ENCODE data around the gene DNAH10. TPM values are rescaled to one million over a fixed set of nuclear protein-coding genes. Genes with fewer than 3 reads are reported as not detected.

DNAH10 gene
- total RNA-seq, 4 donors from 2014 or later, result 0.14 to 0.20 TPM; not detected in 2

DNA sequence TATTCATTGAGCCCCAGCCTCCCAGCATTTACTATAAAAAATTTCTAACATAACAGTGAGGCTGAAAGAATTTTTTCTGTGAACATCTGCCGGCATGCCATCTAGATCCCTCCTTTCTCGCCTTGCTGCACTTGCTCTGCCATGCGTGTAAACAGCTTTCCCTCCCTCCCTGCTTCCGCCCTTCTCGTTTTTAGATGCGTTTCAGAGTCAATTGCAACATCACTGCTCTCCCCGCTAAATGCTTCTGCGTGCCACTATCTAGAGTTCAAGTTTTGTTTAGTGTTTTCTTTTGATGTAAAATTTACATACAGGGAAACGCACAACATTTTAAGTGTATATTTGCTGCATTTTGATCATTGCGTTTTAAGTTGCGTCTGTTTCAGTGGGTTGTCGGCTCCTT lies 126.9 kb downstream of the DNAH10 start:
- H3K9me3 ChIP-seq, result no peaks in the 10 kb centered on the region
- no peak overlapping the region for H3K27ac ChIP-seq
- H3K36me3 ChIP-seq, result no peaks in the 10 kb centered on the region
- peaks cover 16% of the 10 kb centered on the region for H3K27me3 ChIP-seq
- no peak overlapping the region for H3K4me3 ChIP-seq
- no peak for TF ChIP-seq POLR2AphosphoS5 (IDR thresholded peaks at IDR 0.05)
- intact Hi-C loops (cut with DNase I; ENCODE audit: low total_unique reads), result no loop called here
- H3K4me1 ChIP-seq, result peaks cover 0 to 3% (median 0%) of the 10 kb centered on the region in 4 donors
- DNase-seq, result no peak
- in situ Hi-C loops (cut with MboI; ENCODE audit: low pct_ligation_motif_present in 1 of 4, low pct_unique_long_range_greater_than_20kb in 1 of 4, low sequenced_read_pairs in 3 of 4), result no loop called here
- 75 to 80% methylated on average over 3 to 12 of the region's 12 CpGs for WGBS, 2 donors (ENCODE audit: low coverage in 1 of 2)

DNA sequence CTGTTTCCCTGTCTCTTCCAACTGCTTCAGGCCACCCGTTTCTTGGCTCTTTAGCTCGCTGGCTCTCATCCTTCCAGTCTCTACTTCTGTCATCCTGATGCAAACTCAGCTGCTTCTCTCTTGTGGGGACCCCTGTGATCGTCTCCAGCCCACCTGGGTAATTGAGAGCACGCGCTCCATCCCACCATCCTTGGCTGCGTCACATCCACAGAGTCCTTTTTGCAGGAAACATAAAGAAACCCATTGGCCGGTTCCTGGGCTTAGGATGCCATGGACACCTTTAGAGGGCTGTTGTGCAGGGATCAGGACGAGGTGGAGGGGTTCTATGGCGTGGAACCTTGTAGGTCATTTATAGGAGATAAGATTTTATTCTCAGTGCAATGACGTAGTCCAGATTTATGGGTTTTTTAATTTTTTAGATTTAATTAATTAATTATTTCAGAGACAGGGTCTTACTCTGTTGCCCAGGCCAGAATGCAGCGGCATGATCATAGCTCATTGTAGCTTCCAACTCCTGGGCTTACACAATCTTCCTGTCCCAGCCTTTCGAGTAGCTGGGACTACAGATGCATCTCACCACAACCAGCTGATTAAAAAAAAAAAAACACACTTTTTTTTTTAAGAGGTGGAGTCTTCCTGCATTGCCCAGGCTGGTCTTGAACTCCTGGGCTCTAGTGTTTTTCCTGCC lies 127.9 kb downstream of the DNAH10 start:
- Histone ChIP-seq H3K27me3 (peaks cover 11% of the 10 kb centered on the region), H3K9me3 (no peaks in the 10 kb centered on the region), H3K27ac (no peak overlapping the region), H3K4me3 (no peak overlapping the region), H3K4me1 (peaks cover 0 to 3% (median 0%) of the 10 kb centered on the region in 4 donors), H3K36me3 (no peaks in the 10 kb centered on the region)
- TF ChIP-seq POLR2A (IDR thresholded peaks at IDR 0.05) (no peak), EP300 (IDR thresholded peaks at IDR 0.05; ENCODE audit: low read depth) (no peak), POLR2AphosphoS5 (IDR thresholded peaks at IDR 0.05) (no peak)
- TF ChIP-seq, protein P1, sequence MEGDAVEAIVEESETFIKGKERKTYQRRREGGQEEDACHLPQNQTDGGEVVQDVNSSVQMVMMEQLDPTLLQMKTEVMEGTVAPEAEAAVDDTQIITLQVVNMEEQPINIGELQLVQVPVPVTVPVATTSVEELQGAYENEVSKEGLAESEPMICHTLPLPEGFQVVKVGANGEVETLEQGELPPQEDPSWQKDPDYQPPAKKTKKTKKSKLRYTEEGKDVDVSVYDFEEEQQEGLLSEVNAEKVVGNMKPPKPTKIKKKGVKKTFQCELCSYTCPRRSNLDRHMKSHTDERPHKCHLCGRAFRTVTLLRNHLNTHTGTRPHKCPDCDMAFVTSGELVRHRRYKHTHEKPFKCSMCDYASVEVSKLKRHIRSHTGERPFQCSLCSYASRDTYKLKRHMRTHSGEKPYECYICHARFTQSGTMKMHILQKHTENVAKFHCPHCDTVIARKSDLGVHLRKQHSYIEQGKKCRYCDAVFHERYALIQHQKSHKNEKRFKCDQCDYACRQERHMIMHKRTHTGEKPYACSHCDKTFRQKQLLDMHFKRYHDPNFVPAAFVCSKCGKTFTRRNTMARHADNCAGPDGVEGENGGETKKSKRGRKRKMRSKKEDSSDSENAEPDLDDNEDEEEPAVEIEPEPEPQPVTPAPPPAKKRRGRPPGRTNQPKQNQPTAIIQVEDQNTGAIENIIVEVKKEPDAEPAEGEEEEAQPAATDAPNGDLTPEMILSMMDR (IDR thresholded peaks at IDR 0.05), result no peak
- no peak for DNase-seq
- in situ Hi-C loops (cut with MboI; ENCODE audit: low pct_ligation_motif_present in 1 of 4, low pct_unique_long_range_greater_than_20kb in 1 of 4, low sequenced_read_pairs in 3 of 4), result no loop called here
- intact Hi-C loops (cut with DNase I; ENCODE audit: low total_unique reads), result no loop called here
- 84% methylated on average over 2 to 12 of the region's 12 CpGs for WGBS, 2 donors (ENCODE audit: low coverage in 1 of 2)

DNA sequence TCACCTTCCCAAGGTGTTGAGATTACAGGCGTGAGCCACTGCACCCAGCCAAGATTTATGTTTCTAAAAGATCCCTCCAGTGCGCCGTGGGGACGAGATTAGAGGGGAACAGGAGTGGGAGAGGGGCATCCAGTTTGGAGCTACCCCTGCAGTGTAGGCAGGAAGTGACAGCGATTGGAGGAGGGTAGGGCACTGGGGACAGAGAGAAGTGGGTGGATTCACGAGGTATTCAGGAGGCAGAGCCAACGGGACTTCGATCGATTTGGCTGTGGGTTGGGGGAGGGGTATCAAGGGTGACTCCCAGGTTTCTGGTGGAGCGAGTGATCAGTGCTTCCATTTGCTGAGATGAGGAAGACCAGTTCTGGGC lies 128.4 kb downstream of the DNAH10 start:
- Histone ChIP-seq H3K36me3 (no peaks in the 10 kb centered on the region), H3K9me3 (no peaks in the 10 kb centered on the region), H3K4me1 (peaks cover 0 to 3% (median 0%) of the 10 kb centered on the region in 4 donors), H3K27ac (no peak overlapping the region), H3K4me3 (no peak overlapping the region), H3K27me3 (peaks cover 11% of the 10 kb centered on the region)
- no peak for DNase-seq
- in situ Hi-C loops (cut with MboI; ENCODE audit: low pct_ligation_motif_present in 1 of 4, low pct_unique_long_range_greater_than_20kb in 1 of 4, low sequenced_read_pairs in 3 of 4) (no loop called here), intact Hi-C loops (cut with DNase I; ENCODE audit: low total_unique reads) (no loop called here)
- WGBS, 2 donors (ENCODE audit: low coverage in 1 of 2), result 74 to 75% methylated on average over 6 to 10 of the region's 10 CpGs
- TF ChIP-seq POLR2A (IDR thresholded peaks at IDR 0.05), result no peak
- TF ChIP-seq, protein P1 (IDR thresholded peaks at IDR 0.05), result no peak
- TF ChIP-seq POLR2AphosphoS5 (IDR thresholded peaks at IDR 0.05), result no peak
- TF ChIP-seq EP300 (IDR thresholded peaks at IDR 0.05; ENCODE audit: low read depth), result no peak

DNA sequence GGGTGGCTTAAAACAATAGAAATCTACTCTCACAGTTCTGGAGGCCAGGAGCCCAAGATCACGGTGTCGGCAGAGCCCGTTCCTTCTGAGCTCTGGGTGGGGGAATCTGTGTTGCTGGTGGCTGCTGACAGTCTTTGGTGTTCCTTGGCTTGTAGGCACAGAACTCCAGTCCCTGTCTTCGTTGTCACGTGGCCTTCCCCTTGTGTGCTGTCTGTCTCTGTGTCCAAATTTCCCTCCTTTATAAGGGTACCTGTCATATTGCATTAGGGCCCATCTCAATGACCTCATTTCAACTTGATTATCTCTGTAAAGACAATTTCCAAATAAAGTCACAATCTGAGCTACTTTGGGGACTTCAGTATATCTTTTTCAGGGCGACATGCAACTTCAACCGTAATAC lies 128.9 kb downstream of the DNAH10 start:
- TF ChIP-seq, protein P1 (IDR thresholded peaks at IDR 0.05), result no peak
- no peak for TF ChIP-seq POLR2A (IDR thresholded peaks at IDR 0.05)
- no peak for TF ChIP-seq EP300 (IDR thresholded peaks at IDR 0.05; ENCODE audit: low read depth)
- no peak for TF ChIP-seq POLR2AphosphoS5 (IDR thresholded peaks at IDR 0.05)
- Histone ChIP-seq H3K27ac (no peak overlapping the region), H3K36me3 (no peaks in the 10 kb centered on the region), H3K9me3 (no peaks in the 10 kb centered on the region), H3K4me3 (no peak overlapping the region), H3K4me1 (peaks cover 0 to 3% (median 0%) of the 10 kb centered on the region in 4 donors), H3K27me3 (peaks cover 11% of the 10 kb centered on the region)
- no peak for DNase-seq
- intact Hi-C loops (cut with DNase I; ENCODE audit: low total_unique reads), result no loop called here
- 76 to 90% methylated on average over 2 to 7 of the region's 7 CpGs for WGBS, 2 donors (ENCODE audit: low coverage in 1 of 2)
- in situ Hi-C loops (cut with MboI; ENCODE audit: low pct_ligation_motif_present in 1 of 4, low pct_unique_long_range_greater_than_20kb in 1 of 4, low sequenced_read_pairs in 3 of 4), result no loop called here
